HL-60 (cell line): Measurements from ENCODE around the gene CHRNB1.

Experiments used
- DNase-seq, 2 experiments: peaks; one replicate each; pipeline ENCODE4 v3.0.0-alpha.2; 2010 to 2020; ENCODE audit warnings: low read depth in 1 of 2, low spot score in 1 of 2
- H3K27ac ChIP-seq: fragments of 250-450 bp; sonication (Bioruptor Pico); replicated peaks from 2 replicates; pipeline ENCODE4 v1.5.1; 2020; ENCODE audit warnings: mild to moderate bottlenecking, moderate library complexity
- H3K27me3 ChIP-seq: fragments of 250-450 bp; sonication (Bioruptor Pico); 2 replicates; pipeline ENCODE4 v1.5.1; 2021; ENCODE audit warnings: mild to moderate bottlenecking, moderate library complexity; ENCODE audit not compliant: insufficient read depth, poor library complexity, severe bottlenecking
- H3K4me3 ChIP-seq: replicated peaks from 2 replicates; pipeline ENCODE4 v1.5.1; 2011; ENCODE audit warnings: mild to moderate bottlenecking, control low read depth, low read length; ENCODE audit not compliant: insufficient read depth
- CTCF ChIP-seq: IDR thresholded peaks from one replicate; pipeline ENCODE4 v1.5.1; 2011; ENCODE audit warnings: low read length, control low read depth, inconsistent platforms; ENCODE audit not compliant: insufficient read depth
- GABPA ChIP-seq: IDR thresholded peaks from 2 replicates; pipeline ENCODE4 v1.6.1; 2012; ENCODE audit warnings: low read depth
- POLR2AphosphoS5 ChIP-seq: IDR thresholded peaks from 2 replicates; pipeline ENCODE4 v1.6.1; 2012; ENCODE audit warnings: low read depth
- REST ChIP-seq: IDR thresholded peaks from 2 replicates; pipeline ENCODE4 v1.6.1; 2012; ENCODE audit warnings: low read depth; ENCODE audit not compliant: insufficient replicate concordance
- SPI1 ChIP-seq: IDR thresholded peaks from 2 replicates; pipeline ENCODE4 v1.6.1; 2012; ENCODE audit warnings: low read depth, mild to moderate bottlenecking, borderline replicate concordance

CHRNB1 gene

GRCh38 chr17:7495906-7496434 is 51.1 kb downstream of the CHRNB1 start:
- no peaks in the 10 kb centered on the region for H3K27me3 ChIP-seq
- no peak overlapping the region for H3K27ac ChIP-seq
- TF ChIP-seq GABPA (no peak), POLR2AphosphoS5 (no peak), REST (no peak), CTCF (no peak), SPI1 (no peak)
- no peak for DNase-seq
- H3K4me3 ChIP-seq: no peak overlapping the region

GRCh38 chr17:7496470-7497183 is 51.8 kb downstream of the CHRNB1 start:
- TF ChIP-seq POLR2AphosphoS5 (no peak), REST (no peak), CTCF (no peak), SPI1 (no peak), GABPA (no peak)
- Histone ChIP-seq H3K27me3 (no peaks in the 10 kb centered on the region), H3K27ac (no peak overlapping the region), H3K4me3 (no peak overlapping the region)
- no peak for DNase-seq

GRCh38 chr17:7497228-7497627 is 52.4 kb downstream of the CHRNB1 start:
- no peak for TF ChIP-seq GABPA
- TF ChIP-seq POLR2AphosphoS5: no peak
- TF ChIP-seq REST: no peak
- TF ChIP-seq SPI1: no peak
- no peak for TF ChIP-seq CTCF
- Histone ChIP-seq H3K4me3 (no peak overlapping the region), H3K27ac (no peak overlapping the region), H3K27me3 (no peaks in the 10 kb centered on the region)
- no peak for DNase-seq
